Stimulated activated CD4-positive, alpha-beta T cell treated with anti-CD3 and anti-CD28 coated beads, Interleukin-15, amount 100 ng/mL, for 24 hours (primary cell): Measurements from ENCODE around the gene KRT15.

ENCODE experiments used
- DNase-seq: peaks from one replicate; pipeline ENCODE4 v3.0.0-alpha.2; 2020

The KRT15 gene

DNA sequence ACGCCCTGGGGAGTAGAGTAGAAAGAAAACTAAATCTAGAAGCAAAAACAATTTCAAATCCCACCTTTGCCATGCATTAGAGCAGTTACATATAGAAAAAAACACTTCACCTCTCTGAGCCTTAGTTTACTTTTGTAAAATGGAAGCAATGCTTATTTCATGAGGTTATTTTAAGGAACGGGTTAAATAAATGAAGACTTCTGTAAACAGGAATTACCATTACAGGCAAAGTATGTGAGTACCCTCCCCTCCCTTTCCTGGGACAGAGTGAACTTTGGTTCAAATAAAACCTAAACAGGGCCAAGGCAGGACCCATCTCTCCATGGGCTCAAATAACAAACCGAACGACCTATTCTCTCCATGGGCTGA is 4.5 kb upstream of the KRT15 start:
- no peak for DNase-seq

DNA sequence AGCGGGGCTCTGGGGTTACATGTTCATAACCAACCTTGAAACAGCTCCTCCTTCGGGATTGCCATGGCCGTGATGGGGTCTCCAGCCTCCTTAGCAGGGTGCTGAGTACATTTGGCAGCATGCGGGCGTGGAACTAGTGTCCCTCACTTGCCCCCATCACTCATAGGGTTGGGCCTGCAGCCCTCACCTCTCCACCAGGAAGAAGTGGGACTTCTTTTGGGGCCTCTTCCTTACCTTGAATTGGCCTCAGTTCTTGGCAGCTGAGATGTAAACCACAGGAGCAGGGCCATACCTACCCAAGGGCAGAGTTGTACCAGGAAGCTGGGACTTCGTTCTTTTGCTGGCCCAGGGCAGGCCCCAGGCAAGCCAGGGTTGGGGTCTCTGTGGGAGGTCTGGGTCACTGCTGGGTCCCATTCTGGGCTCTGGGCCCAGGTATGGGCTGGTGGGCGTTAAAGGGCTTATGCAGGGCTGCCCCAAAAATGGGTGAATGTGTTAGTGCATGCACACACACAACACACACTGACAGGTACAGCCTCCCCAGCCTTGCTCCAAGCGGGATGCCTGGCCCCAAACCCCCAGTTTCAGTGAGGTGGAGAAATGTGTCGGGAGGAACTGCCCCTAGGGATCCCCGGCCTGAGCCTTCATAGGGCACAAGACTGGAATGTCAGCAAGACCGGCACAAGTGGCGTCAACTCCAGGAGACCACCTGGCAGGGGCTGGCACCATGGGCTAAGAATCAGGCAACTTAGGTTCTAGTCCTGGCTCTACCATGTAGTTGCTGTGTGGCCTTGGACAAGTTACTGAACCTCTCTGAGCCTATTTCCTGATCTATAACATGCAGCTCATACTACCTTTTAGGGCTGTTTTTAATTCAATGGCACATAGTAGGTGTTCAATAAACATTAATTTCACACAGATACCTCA is 3.9 kb upstream of the KRT15 start:
- no peak for DNase-seq

DNA sequence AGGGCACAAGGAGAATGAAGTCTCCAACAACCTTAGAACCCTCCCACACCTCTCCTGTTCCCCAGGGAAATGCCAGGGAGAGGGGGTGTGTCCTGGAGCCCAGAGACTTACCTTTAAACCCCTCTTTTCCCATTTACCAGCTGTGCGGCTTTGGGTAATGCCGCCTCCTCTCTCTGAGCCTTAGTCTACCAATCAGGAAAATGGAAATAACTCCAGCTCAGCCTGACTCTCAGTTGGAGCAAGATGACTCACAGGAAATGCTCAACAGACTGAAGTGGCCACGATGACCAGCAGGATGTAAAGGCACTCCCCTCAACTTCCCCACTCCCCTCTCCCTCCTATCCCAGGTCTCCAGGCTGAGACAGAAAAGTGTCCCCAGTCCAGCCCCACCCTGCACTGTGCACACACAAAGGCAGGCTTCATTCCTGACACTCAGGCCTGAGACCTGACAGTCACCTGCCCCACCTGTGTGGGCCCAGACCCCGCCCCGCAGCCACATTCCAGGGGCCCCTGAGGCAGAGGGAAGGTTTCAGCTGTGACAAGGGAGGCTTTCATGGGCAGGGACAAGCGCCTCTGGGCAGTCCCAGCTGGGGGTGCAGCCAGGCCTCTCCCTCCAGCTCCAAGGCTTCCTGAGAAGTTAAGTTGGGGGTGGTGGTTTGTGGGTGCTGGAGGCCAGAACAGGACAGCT is 3.0 kb upstream of the KRT15 start:
- DNase-seq: no peak

DNA sequence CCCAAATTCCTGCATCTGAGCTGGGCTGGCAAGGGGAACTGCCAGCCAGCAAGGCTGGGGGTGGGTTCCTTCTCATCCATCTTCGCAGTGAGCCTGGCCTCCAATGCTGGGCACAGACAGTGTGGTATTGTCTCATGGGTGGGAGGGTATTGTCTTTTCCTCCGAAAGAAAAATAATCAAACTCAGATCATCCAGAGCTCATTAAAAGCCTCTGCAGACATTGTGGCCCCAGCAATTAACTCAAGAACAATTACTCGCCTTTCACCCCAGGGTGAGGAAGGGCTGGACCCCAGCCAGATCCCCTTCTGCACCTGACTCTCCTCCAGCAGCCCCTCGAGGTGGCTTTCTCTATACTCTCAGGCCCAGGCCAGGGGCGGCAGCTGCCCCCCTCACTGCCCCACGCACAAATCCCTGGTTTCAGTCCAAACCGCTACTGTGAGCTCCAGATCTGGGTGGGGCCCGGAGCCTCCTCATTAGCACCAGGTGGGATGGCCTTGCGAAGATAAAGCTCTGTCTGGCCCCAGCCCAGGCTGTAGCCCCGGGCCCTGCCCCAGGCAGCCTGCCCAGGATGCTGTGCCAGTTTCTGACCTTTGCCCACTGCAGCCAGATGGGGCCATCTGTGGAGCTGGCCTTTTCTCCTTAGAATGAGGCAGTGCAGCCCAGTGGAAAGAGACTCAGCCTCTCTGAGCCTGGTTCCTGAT is 2.3 kb upstream of the KRT15 start:
- DNase-seq: no peak

DNA sequence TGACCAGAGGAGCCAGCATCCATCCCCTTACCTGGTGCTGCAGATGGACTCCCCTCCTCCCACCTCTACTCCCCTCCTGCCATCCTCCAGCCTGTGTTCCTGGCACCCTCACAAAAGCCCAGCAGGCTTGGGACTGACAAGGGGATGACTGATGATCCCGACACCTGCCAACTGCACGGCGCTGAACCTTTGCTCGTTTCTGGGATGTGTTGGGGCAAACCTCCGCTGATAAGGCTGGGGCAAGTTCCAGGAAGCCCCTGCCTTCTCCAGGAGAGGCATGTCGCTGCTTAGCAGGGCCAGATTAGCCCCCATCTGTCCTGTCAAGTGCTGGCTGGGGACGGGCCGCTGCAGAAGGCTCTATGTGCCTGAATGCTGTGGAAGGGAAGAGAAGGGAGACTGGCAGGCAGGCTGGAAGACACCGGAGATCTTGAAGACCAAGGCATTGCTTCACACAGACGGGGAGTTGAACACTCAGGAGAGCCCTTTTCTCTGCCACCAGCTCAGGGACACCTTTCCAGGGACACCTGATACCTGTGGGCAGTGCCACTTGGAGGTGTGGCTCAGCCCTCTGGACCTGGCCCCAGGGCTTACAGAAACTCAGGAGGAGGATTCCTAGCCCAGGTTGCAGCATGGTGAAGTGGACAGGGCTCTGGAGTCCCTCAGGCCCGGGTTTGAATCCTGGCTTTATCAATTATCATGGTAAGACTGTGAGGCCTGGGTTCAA is 973 bp upstream of the KRT15 start:
- DNase-seq: no peak

DNA sequence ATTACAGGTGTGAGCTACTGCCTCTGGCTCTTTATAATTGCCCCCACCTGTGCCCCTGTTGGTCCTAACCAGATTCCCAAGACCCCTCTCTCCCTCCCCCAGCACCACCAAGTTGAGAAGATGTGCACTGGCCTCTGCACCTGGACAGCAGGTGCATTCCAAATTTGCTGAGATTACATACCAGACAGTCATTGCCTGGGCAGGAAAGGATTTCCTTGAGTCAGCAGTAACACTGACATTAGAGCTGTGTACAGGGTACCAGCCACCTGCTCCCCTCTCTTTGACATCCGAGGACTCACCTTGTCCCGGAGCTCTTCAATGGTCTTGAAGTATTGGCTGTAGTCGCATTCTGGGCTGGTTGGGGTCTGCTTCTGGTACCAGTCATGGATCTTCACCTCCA is 659 bp downstream of the KRT15 start:
- no peak for DNase-seq

DNA sequence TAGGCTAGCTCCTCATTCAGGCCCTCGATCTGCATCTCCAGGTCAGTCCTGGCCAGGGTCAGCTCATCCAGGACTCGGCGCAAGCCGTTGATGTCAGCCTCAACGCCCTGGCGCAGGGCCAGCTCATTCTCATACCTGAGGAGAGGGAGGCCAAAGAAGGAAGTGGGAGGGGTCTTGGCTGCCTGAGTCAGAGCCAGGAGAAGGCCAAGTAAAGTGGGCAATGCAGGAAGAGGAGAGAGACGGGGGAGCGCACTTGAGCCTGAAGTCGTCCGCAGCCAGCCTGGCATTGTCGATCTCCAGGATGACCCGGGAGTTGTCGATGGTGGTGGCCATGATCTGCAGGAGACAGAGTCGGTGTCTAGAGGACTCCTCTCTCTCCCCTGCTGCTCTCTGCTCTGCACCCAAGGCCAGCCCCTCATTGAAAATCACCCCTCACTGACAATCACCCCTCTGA is 1.8 kb downstream of the KRT15 start:
- no peak for DNase-seq

DNA sequence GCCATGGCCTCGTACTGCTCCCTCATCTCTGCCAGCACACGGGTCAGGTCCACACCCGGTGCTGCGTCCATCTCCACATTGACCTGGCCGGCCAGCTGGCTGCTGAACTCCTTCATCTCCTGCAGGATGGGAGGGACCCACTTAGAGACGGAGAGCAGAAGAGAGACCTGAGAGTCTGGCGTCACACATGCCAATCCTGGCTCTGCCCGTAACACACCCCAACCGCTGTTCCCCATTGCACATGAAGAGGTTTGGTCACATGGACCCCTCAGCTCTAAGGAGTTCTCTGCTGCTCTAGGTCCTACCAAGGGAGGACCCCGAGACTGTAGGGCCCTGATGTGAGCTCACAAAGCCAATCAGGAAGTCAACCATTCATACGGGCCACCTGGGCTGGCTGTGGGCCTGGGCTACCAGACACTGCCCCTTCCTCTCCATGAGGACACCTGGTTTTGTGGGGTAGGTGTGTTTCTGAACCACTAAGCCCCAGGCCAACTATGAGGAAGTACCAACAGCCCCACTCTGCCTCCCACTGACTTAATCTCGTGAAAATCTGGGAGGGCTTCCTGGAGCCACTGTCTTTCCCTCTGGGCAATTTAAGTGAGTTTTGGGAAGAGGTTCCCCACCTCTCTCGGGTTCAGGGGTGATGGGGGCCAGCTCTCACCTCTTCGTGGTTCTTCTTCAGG is 2.4 kb downstream of the KRT15 start:
- no peak for DNase-seq

DNA sequence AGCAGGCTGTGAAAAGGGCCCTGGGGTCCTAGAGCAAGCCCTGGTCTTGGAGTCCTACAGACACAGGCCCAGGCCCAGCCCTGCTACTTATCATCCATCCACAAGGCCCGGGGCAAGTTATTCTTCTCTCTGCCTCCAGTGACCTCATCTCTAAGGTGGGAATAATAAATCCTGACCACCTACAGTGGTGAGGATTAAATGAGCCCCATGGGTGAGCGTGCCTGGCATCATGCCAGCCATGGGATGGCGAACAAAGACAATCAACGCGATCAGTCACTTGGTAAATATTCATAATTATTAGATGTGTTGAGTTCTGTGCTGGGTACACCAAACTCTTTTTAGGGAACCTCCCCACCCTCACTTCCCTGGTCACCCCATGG is 5.5 kb downstream of the KRT15 start:
- DNase-seq: no peak

DNA sequence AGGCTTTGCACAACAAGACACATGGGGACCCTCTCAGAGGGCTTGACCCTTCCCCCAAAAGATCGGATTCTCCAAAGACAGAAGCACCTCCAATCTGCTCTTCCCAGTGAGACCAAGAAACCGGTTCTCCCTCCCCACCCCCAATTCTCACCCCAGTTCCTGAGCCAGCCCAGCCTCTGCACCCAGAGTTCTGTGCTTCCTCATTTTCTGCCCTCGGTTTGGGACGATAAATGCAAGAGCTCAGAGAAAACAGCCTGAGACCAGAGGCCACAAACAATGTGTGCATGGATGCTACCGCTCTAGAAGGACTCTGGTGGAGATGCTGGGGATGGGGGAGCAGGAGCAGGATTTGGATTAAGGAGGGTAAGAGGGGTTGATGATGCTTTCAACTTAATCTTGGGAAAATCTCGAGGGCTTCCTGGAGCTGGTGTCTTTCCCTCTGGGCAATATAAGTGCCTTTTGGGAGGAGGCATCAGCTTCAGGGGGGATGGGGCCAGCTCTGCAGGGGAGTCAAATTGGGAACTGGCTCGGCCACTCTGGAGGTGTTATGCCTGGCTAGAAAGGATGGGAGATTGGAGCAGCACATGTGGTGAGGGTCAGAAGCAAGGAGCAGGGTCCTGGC is 6.0 kb downstream of the KRT15 start:
- DNase-seq: no peak

DNA sequence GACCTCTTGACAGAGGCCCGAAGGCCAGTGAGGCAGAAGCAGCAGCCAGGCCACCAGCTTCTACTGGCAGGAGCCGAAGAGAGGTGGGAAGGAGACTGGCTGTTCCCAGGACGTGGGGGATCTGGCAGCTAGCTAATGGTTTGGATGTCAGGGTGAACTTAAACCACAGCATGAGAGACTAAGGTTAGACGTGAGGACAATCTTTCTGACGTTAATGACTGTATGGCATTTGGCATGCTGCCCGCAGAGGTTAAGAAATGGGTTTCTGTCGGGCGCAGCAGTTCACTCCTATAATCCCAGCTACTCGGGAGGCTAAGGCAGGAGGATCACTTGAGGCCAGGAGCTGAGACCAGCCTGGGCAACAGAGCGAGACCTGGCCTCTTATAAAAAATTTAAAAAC is 7.0 kb downstream of the KRT15 start:
- DNase-seq: no peak

DNA sequence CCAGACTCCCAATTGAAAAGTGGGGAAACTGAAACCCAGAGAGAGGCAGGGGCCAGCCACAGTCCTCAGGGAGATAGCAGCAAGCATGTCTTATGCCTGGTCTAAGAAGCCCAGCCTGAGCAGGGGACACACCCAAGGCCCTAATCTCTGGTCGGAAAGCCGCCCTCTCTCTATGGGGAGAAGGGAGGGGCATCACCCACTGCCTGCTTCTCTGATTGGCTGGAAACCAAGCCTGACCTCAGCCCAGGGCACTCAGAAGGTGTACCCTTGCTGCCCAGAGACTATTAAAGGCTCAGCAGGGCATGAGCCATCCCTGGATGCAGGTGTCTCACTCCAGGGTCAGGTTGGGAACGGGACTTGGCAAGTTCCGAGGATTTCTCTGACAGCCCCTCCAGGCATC is 7.6 kb downstream of the KRT15 start:
- DNase-seq: no peak

DNA sequence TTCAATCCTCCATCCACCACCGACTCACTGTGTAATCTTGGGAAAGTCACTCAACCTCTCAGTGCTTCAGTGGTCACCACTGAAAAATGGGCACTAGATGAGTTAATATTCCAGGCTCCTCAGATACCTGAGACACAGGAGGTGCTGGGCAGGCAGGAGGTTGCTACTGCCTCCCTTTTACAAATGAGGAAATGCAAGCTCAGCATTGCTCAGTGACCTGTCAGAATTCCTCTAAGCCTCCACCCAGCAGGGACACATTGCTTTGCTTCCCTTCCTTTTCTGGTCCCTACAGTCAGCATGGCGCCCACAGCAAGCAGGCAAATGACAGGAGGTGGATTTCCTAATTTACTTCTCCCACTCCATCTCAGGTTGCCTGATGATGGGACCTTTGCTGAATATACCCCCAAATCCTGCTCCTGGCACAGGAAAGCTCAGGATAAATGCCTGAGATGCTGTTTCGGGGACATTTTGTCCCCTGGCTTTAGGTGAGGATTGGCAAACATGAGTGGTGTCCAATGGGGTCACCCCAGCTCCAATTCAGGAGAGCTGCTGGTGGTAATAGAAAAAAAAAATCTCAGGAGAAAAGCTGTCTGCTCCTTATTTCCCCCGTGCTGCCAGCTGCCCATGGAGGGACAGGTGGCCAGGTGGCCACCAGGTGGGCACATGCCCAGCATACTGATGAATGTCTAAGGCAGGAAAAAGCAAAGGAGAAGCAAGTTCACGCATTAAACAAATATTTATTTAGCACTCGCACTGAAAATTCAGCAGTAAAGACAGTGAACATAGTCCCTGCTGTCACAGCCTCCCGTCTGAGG is 8.2 kb downstream of the KRT15 start:
- DNase-seq: no peak

DNA sequence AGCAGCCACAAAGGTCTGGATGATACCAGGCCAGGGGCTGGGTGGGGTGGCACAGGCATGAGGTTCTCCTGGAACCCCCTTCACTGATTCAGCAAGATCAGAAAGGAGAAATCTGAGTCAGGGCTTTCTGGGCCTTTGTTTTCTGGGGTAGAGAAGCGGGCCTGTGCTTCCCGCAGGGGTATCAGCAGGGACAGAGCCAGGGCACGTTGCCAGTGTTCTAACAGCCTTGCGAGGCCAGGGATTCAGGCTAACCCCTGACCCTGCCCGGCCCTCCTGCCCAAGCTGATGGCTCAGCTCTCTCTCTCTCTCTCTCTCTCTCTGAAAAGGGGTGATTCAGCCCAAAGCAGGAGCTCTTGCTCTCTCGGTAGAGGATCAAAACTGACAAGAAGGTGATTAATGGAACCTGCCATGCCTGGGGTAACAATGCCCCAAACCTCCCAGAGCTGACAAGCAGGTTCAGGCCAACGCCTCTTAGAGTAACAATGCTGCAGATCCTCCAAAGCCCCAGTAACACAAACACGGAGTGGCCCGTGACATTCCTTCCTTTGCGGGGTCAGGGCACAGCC is 11.3 kb downstream of the KRT15 start:
- DNase-seq: no peak

DNA sequence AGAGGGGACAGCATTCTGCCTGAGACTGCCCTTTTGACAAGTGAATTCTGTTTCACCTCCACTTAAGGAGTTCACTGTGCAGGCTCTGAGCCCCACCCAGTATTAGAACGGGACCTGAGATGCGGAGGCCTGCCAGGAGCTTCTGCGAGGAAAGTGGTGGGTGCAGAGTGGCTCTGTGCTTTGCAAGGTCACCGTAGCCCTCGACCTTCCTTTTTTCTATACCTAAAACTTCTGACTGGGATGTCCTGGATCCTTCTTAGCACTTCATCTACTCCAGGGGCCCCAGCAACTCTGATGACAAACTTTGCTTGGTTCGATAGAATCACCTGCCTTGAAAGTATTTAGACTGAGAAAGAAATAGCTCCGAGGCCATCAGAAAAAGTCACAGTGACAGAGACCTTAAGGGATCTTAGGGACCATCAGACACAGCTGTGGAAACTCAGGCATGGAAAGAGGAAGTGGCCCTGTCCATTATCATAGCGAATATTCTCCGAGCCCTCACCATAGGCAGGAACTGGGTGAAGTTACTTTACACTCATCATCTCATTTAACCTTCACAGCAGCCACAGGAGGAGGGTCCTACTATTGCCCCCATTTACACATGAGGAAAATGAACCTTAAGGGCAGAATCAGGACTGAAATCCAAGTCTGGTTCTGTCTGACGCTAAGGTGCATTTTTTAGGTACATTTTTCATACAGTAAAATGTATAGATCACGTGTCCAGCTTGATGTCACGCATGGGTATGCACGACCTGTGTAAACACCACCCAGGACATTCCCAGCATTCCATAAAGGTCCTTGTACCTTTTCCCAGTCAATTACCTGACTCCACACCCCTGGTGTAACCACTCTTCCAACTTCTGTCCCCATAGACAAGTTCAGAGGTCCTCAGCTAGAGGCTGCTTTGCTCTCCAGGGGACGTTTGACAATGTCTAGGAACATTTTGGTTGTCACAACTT is 12.6 kb downstream of the KRT15 start:
- DNase-seq: no peak

DNA sequence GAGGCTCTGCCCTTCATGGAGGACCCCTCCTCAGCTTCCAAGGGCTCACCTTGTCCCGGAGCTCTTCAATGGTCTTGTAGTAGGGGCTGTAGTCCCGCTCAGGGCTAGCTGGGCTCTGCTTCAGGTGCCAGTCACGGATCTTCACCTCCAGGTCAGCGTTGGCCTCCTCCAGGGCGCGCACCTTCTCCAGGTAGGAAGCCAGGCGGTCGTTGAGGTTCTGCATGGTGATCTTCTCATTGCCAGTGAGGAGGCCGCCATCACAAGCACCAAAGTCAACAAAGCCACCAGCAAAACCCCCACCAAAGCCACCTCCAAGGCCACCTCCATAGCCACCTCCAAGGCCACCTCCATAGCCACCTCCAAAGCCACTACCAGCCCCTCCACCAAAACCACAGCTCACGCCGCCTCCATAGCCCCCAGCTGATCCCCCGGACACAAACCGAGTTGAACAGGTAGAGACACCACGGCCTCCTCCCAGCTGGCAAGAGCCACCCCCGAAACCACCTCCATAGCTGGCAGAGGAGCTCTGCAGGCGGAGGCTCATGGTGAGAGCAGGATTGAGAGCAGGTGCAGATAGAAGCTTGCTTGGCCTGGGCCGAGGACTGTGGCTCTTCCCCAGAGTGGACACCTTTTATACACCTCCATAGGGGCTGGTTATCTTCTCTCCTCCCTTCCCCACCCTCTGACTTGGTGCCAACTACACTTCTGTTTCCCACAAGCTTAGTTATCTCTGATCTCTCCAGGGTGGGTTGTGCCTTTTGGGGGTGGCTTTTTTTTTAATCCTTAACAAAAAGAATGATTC is 13.5 kb downstream of the KRT15 start, which contains the start of gene KRT13:
Gene KRT13, minus strand, starts transcription at position 606 of the 802 bp plus-strand sequence. Its CDS starts 62 bp downstream, at position 544.
- DNase-seq: no peak

DNA sequence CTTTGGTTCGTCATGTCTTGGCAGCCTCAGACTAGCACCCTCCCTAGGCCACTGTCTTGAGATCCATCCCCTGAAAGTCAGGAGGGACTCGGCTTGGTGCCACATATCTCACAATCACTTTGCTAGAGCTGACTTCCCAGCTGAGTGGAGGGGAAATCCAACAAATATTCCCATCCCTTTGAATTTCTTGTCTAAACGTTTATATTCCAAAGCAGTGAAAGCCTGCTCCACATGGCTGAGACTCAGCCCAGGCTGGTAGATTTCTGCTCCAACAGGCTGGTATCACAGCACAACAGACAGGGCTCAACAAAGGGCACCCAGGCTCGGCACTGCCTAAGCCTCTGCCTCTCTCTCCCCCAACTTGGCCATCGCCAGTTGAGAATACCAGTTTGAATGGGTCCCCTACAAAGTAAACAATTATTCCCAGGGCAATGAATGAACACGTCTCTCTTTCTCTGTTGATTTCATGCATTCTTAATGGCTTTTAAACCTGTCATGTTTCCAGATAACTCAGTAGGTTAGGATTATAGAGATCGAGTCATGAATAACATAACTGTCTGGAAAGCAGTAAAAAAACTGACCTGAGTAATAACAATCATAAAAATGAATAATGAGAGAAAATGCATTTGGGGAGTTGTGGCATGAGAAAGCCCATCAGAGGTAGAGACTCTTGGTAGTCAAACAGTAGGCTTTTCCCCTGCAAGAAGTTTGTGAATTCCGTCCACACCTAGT is 14.3 kb downstream of the KRT15 start:
- DNase-seq: no peak

DNA sequence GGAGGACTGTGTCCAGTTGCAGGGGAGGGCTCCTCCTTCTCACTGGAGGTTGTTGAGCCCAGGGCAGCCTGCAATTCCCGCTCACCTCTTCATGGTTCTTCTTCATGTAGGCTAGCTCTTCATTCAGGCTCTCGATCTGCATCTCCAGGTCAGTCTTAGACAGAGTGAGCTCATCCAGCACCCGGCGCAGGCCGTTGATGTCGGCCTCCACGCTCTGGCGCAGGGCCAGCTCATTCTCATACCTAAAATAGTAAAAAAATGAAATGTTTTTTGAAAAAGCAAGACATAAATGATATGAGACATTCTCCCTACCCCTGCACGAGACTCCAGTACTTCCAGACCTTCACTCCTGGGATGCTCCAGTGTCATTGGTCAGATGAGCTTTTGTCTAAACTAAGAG is 15.5 kb downstream of the KRT15 start:
- no peak for DNase-seq
